Measurements from ENCODE around the gene TRIM72.
"Not testable (repeated sequence)": the region's sequence is repeated elsewhere in the genome, so short reads cannot be mapped to it uniquely, and the experiment has no call there.

TRIM72 gene

DNA sequence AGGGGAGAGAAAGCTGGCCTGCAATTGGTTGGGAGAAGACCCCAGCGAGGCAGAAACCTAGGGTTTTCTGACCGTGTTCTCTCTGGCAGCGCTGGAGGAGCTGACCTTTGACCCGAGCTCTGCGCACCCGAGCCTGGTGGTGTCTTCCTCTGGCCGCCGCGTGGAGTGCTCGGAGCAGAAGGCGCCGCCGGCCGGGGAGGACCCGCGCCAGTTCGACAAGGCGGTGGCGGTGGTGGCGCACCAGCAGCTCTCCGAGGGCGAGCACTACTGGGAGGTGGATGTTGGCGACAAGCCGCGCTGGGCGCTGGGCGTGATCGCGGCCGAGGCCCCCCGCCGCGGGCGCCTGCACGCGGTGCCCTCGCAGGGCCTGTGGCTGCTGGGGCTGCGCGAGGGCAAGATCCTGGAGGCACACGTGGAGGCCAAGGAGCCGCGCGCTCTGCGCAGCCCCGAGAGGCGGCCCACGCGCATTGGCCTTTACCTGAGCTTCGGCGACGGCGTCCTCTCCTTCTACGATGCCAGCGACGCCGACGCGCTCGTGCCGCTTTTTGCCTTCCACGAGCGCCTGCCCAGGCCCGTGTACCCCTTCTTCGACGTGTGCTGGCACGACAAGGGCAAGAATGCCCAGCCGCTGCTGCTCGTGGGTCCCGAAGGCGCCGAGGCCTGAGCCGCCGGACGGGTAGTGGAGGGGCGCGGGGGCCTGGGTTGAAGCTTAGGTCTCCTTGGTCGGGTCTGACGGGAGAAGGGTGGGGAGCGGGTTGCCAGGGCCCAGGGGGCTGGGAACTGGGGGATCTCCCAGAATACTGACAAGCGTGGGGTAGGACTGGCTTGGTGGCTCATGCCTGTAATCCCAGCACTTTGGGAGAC lies 10.4 kb downstream of the TRIM72 start:
- in situ Hi-C loops (cut with HindIII; ENCODE audit: low pct_unique_long_range_greater_than_20kb, low sequenced_read_pairs): no loop called here

DNA sequence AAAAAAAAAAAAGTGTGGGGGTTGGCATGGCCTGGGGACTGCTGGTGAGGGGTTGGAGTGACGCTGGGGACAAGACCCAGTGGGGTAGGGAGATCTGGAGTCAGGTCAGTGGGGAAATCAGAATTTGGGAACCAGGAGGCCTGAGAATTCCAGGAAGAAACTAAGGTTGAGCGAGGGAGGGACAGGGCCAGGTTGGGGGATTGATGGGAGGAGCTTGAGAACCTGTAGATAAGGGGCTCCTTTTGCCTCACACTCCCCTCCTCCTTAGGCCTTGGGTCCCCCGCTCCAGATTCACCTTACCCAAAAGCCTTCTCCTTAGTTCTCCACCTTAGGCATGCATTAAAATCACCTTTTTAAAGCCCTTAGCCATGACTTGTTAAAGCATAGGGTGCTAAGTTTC lies 11.3 kb downstream of the TRIM72 start:
- no peak for DNase-seq (ENCODE audit: low read depth in 1 of 2, low spot score in 1 of 2)
- in situ Hi-C loops (cut with HindIII; ENCODE audit: low pct_unique_long_range_greater_than_20kb, low sequenced_read_pairs): no loop called here
- no peak for TF ChIP-seq JUND (IDR thresholded peaks at IDR 0.05; ENCODE audit: low read depth)

More for the DNA sequence above, 10.4 kb downstream of the TRIM72 start:
- TF ChIP-seq JUND (IDR thresholded peaks at IDR 0.05; ENCODE audit: low read depth): no peak
- no peak for DNase-seq (ENCODE audit: low read depth in 1 of 2, low spot score in 1 of 2)

GRCh38 chr16:31228206-31228605 lies 14.3 kb downstream of the TRIM72 start:
- in situ Hi-C loops (cut with HindIII; ENCODE audit: low pct_unique_long_range_greater_than_20kb, low sequenced_read_pairs): no loop called here
- no peak for TF ChIP-seq JUND (IDR thresholded peaks at IDR 0.05; ENCODE audit: low read depth)
- no peak for DNase-seq (ENCODE audit: low read depth in 1 of 2, low spot score in 1 of 2)

DNA sequence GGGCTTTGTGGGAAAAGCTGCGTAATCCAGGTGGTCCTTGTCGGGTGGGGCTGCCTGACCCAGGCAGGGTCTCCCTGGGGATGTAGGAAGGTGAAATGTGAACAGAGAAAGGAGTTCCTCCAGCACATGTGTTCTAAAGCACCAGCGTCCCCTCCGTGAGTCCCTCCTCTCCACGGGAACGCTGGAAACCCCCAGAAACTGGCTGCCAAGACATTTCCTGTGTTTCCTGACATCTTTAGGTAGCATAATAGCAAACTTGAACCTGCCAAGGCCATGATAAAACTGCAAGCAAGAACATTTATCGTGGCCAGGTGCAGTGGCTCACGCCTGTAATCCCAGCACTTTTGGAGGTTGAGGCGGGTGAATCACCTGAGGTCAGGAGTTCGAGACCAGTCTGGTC lies 15.6 kb downstream of the TRIM72 start:
- TF ChIP-seq JUND (IDR thresholded peaks at IDR 0.05; ENCODE audit: low read depth): no peak
- no peak for DNase-seq (ENCODE audit: low read depth in 1 of 2, low spot score in 1 of 2)
- in situ Hi-C loops (cut with HindIII; ENCODE audit: low pct_unique_long_range_greater_than_20kb, low sequenced_read_pairs): no loop called here

GRCh38 chr16:31238041-31238440 lies 24.1 kb downstream of the TRIM72 start:
- no peak for DNase-seq (ENCODE audit: low read depth in 1 of 2, low spot score in 1 of 2)
- TF ChIP-seq JUND (IDR thresholded peaks at IDR 0.05; ENCODE audit: low read depth): no peak
- in situ Hi-C loops (cut with HindIII; ENCODE audit: low pct_unique_long_range_greater_than_20kb, low sequenced_read_pairs): no loop called here

GRCh38 chr16:31242206-31242605 lies 28.3 kb downstream of the TRIM72 start:
- TF ChIP-seq JUND (IDR thresholded peaks at IDR 0.05; ENCODE audit: low read depth): no peak
- in situ Hi-C loops (cut with HindIII; ENCODE audit: low pct_unique_long_range_greater_than_20kb, low sequenced_read_pairs): no loop called here
- DNase-seq (ENCODE audit: low read depth in 1 of 2, low spot score in 1 of 2): peak in 1 of 2 experiments; percentile 59

GRCh38 chr16:31243734-31244670 lies 30.1 kb downstream of the TRIM72 start:
- in situ Hi-C loops (cut with HindIII; ENCODE audit: low pct_unique_long_range_greater_than_20kb, low sequenced_read_pairs): no loop called here
- DNase-seq (ENCODE audit: low read depth in 1 of 2, low spot score in 1 of 2): no peak
- no peak for TF ChIP-seq JUND (IDR thresholded peaks at IDR 0.05; ENCODE audit: low read depth)

GRCh38 chr16:31245598-31245997 lies 31.7 kb downstream of the TRIM72 start:
- in situ Hi-C loops (cut with HindIII; ENCODE audit: low pct_unique_long_range_greater_than_20kb, low sequenced_read_pairs); DNase-seq (ENCODE audit: low read depth in 1 of 2, low spot score in 1 of 2): not testable (repeated sequence)

DNA sequence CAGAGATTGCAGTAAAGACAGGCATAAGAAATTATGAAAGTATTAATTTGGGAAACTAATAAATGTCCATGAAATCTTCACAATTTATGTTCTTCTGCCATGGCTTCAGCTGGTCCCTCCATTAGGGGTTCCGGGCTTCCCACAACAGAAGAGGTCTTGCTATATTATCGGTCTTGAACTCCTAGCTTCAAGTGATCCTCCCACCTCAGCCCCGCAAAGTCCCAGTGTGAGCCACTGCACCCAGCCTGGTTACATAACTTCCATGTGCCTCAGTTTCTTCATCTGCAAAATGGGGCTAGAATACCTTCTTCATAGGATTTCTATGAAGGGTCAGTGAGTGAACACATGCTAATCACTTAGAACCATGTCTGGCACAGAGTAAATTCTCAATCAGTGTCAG lies 32.4 kb downstream of the TRIM72 start:
- no peak for DNase-seq (ENCODE audit: low read depth in 1 of 2, low spot score in 1 of 2)
- TF ChIP-seq JUND (IDR thresholded peaks at IDR 0.05; ENCODE audit: low read depth): no peak
- in situ Hi-C loops (cut with HindIII; ENCODE audit: low pct_unique_long_range_greater_than_20kb, low sequenced_read_pairs): no loop called here

GRCh38 chr16:31248344-31248743 lies 34.4 kb downstream of the TRIM72 start:
- no peak for DNase-seq (ENCODE audit: low read depth in 1 of 2, low spot score in 1 of 2)
- in situ Hi-C loops (cut with HindIII; ENCODE audit: low pct_unique_long_range_greater_than_20kb, low sequenced_read_pairs): no loop called here
- TF ChIP-seq JUND (IDR thresholded peaks at IDR 0.05; ENCODE audit: low read depth): no peak

GRCh38 chr16:31250782-31251384 lies 37.0 kb downstream of the TRIM72 start:
- no peak for DNase-seq (ENCODE audit: low read depth in 1 of 2, low spot score in 1 of 2)
- no peak for TF ChIP-seq JUND (IDR thresholded peaks at IDR 0.05; ENCODE audit: low read depth)
- in situ Hi-C loops (cut with HindIII; ENCODE audit: low pct_unique_long_range_greater_than_20kb, low sequenced_read_pairs): no loop called here

- in situ Hi-C loops (cut with HindIII; ENCODE audit: low pct_unique_long_range_greater_than_20kb, low sequenced_read_pairs): no loop called here
- no peak for TF ChIP-seq JUND (IDR thresholded peaks at IDR 0.05; ENCODE audit: low read depth)
- DNase-seq (ENCODE audit: low read depth in 1 of 2, low spot score in 1 of 2): no peak
Measured at GRCh38 chr16:31251435-31251834, 37.5 kb downstream of the TRIM72 start.
